ENCODE results near the gene AURKAIP1. TPM values are rescaled to one million over a fixed set of nuclear protein-coding genes. Genes with fewer than 3 reads are reported as not detected.

AURKAIP1 gene
- total RNA-seq, 2 donors from 2014 or later = 155 to 159 TPM

DNA sequence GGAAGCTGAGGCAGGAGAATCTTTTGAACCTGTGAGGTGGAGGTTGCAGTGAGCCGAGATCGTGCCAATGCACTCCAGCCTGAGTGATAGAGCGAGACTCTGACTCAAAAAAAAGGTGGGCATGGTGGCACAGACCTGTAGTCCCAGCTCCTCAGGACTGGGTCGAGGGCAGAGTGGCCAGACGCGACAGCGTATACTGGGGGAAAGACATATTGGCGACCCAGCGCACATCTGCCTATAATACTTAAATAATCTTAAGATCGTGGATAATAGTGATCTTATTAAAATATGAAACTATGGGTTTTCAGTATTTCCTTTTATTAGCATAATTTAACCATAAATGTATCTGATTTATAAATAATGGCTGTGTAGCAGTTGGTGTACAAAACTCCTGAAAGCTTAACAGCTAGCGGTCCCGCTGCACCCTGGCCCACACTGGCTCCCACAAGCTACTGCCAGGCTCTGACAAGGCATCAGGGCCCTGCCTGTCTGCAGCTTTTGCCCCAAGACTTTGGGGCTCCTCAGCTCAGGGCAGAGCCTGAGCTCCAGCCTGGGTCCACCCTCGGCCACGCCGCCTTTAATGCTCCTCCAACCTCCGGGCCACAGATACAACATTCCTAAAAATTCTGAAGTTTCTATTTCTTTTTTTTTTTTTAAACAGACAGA, 2.7 kb upstream of the AURKAIP1 start:
- DNase-seq (ENCODE audit: low spot score) = no peak
- H3K9me3 ChIP-seq = no peaks in the 10 kb centered on the region
- peaks cover 9% of the 10 kb centered on the region for H3K36me3 ChIP-seq
- no peaks in the 10 kb centered on the region for H3K27me3 ChIP-seq
- TF ChIP-seq, protein P1, sequence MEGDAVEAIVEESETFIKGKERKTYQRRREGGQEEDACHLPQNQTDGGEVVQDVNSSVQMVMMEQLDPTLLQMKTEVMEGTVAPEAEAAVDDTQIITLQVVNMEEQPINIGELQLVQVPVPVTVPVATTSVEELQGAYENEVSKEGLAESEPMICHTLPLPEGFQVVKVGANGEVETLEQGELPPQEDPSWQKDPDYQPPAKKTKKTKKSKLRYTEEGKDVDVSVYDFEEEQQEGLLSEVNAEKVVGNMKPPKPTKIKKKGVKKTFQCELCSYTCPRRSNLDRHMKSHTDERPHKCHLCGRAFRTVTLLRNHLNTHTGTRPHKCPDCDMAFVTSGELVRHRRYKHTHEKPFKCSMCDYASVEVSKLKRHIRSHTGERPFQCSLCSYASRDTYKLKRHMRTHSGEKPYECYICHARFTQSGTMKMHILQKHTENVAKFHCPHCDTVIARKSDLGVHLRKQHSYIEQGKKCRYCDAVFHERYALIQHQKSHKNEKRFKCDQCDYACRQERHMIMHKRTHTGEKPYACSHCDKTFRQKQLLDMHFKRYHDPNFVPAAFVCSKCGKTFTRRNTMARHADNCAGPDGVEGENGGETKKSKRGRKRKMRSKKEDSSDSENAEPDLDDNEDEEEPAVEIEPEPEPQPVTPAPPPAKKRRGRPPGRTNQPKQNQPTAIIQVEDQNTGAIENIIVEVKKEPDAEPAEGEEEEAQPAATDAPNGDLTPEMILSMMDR (IDR thresholded peaks at IDR 0.05) = no peak
- H3K4me1 ChIP-seq = peaks cover 0 to 26% of the 10 kb centered on the region in 2 donors
- H3K4me3 ChIP-seq = no peak overlapping the region
- H3K27ac ChIP-seq = no peak overlapping the region

DNA sequence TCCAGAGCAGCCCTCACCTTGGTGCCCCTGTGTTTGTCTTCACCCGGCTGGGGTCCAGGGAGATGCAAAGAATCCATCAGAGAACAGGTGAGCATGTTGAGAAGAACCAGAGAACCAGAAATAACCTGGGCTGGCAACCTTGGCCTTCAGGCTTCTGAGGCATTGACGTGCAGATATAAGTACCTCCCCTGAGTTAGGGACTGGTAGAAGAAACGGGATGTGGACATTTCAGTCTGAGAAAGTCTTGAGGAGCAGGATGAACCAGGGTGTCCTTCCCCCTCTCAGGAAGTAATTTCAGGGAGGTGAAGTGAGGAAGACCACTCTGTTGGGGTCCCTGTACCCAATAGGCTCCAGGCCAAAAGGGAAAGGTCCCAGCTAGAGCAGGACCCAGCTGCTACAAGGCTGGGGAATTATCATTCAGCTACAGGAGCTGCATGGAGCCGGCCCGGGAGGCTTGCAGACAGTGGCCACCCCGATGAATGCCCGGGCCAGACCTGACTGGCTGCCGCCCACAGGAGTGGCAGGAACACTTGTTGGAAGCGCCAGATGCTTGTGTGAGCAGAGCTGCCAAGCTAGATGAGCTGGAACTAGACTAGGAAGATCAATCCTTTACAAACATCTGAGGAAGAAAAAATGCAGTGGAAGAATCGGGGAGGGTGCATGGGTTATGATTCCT, 1.7 kb upstream of the AURKAIP1 start:
- TF ChIP-seq, protein P1 (IDR thresholded peaks at IDR 0.05) = no peak
- H3K27ac ChIP-seq = no peak overlapping the region
- DNase-seq (ENCODE audit: low spot score) = no peak

GRCh38 chr1:1374589-1374928, 448 bp downstream of the AURKAIP1 start:
- Histone ChIP-seq H3K27ac (peak overlapping the region; percentile 94 to 97), H3K4me3 (peak overlapping the region; percentile 97 to 99), H3K9me3 (no peaks in the 10 kb centered on the region), H3K36me3 (peaks cover 9% of the 10 kb centered on the region), H3K4me1 (peaks cover 0 to 39% of the 10 kb centered on the region in 2 donors), H3K27me3 (no peaks in the 10 kb centered on the region)
- DNase-seq (ENCODE audit: low spot score) = no peak
- TF ChIP-seq, protein P1 (IDR thresholded peaks at IDR 0.05) = no peak

More for the DNA sequence above, 1.7 kb upstream of the AURKAIP1 start:
- no peak overlapping the region for H3K4me3 ChIP-seq
- H3K9me3 ChIP-seq = no peaks in the 10 kb centered on the region
- H3K27me3 ChIP-seq = no peaks in the 10 kb centered on the region
- H3K4me1 ChIP-seq = peaks cover 0 to 36% of the 10 kb centered on the region in 2 donors
- peaks cover 9% of the 10 kb centered on the region for H3K36me3 ChIP-seq

- Histone ChIP-seq H3K4me3 (peak overlapping the region; percentile 97 to 99), H3K27me3 (no peaks in the 10 kb centered on the region), H3K36me3 (peaks cover 9% of the 10 kb centered on the region), H3K4me1 (peaks cover 0 to 39% of the 10 kb centered on the region in 2 donors), H3K9me3 (no peaks in the 10 kb centered on the region), H3K27ac (peak overlapping the region; percentile 94 to 97)
- TF ChIP-seq, protein P1 (IDR thresholded peaks at IDR 0.05) = no peak
- no peak for DNase-seq (ENCODE audit: low spot score)
These were observed 1.0 kb downstream of the AURKAIP1 start for GRCh38 chr1:1373815-1374588.

DNA sequence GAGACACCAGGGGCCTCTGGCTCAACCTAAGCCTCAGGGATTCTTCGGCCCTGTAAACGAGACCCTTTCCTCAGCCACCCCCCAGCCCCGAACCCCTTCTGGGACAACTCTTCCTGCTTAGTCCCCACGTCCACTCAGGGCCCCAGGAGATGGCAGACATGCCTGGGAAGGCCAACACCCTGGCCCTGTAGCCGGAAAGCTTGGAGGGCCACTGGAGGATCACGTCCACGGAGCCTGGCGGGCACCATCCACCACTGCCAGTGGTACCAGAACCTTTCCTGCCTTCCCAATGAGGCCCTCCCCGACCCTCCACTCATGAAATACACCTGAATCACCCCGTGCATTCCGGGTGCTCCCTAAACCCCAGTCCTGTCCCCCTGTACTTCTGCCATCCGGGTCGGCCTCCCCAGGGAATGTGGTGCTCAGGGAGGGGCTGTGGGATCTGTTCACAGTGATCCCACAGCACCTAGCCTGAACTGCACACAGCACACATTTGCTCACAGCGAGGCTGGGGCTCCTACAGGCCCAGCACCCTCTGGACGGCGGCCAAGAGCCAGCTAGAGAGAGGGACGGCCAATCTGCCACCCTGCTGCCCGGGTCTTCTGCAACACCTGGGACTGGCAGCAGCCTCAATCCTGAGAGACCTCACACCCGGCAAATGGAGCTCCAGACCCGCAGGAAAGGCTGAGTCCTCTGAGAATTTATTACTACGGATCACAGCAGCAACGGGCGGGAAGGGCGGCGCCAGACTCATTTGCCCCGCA, 1.8 kb downstream of the AURKAIP1 start:
- no peak overlapping the region for H3K27ac ChIP-seq
- H3K9me3 ChIP-seq = no peaks in the 10 kb centered on the region
- TF ChIP-seq, protein P1 (IDR thresholded peaks at IDR 0.05) = no peak
- DNase-seq (ENCODE audit: low spot score) = no peak
- H3K27me3 ChIP-seq = no peaks in the 10 kb centered on the region
- H3K36me3 ChIP-seq = peaks cover 9% of the 10 kb centered on the region
- no peak overlapping the region for H3K4me3 ChIP-seq
- H3K4me1 ChIP-seq = peaks cover 0 to 39% of the 10 kb centered on the region in 2 donors

Data from right atrium auricular region (tissue), 2 donors.